IMR-90 (cell line): ENCODE data around the gene ALDH2. TPM values are rescaled to one million over a fixed set of nuclear protein-coding genes. Genes with fewer than 3 reads are reported as not detected.

Experiments
- ATAC-seq: fragments of 200-7000 bp; cut with Tn5 transposase; 2 replicates; pipeline ENCODE4 v1.9.1; 2020; ENCODE audit warnings: low read depth, mild to moderate bottlenecking, moderate library complexity
- BruUV-seq: library from RNA; stranded (reverse); fragments of 400-500 nt; replicated peaks from 2 replicates; lab custom pipeline; 2021; lab: Mats Ljungman, UMichigan
- CTCF ChIA-PET: fragments of 300-600 bp; formaldehyde crosslinking; extraction: SDS; loops from one replicate; lab custom pipeline; 2021; ENCODE audit warnings: antibody characterized with exemption; lab: Yijun Ruan, JAX
- POLR2A ChIA-PET: fragments of 300-600 bp; sonication (Branson Sonifier 250); formaldehyde crosslinking; loops from one replicate; lab custom pipeline; 2022; ENCODE audit warnings: antibody characterized with exemption; ENCODE audit not compliant: unreplicated experiment; lab: Charles Lee
- DNase-seq: peaks from one replicate; pipeline ENCODE4 v3.0.0; 2013
- H2AFZ ChIP-seq: replicated peaks from 2 replicates; pipeline ENCODE3; 2013; ENCODE audit warnings: low read length, mild to moderate bottlenecking; ENCODE audit not compliant: poor library complexity
- H2AK5ac ChIP-seq: 2 replicates; pipeline ENCODE4 v1.6.1; 2013; ENCODE audit warnings: low read depth, low read length, inconsistent platforms
- H2AK9ac ChIP-seq: replicated peaks from 2 replicates; pipeline ENCODE3; 2013; ENCODE audit warnings: mild to moderate bottlenecking, low read depth, low read length, moderate library complexity; ENCODE audit not compliant: poor library complexity
- H2BK120ac ChIP-seq: 2 replicates; pipeline ENCODE4 v1.6.1; 2013; ENCODE audit warnings: low read depth, low read length, inconsistent platforms
- H2BK15ac ChIP-seq: 3 replicates; pipeline ENCODE4 v1.6.1; 2013; ENCODE audit warnings: low read depth, low read length, inconsistent platforms
- H2BK20ac ChIP-seq: 2 replicates; pipeline ENCODE4 v1.6.1; 2013; ENCODE audit warnings: low read depth, mild to moderate bottlenecking, inconsistent platforms, low read length, moderate library complexity
- H2BK5ac ChIP-seq: 2 replicates; pipeline ENCODE4 v1.6.1; 2013; ENCODE audit warnings: mild to moderate bottlenecking, low read depth, low read length, inconsistent platforms; ENCODE audit not compliant: poor library complexity, severe bottlenecking
- H3K14ac ChIP-seq: replicated peaks from 2 replicates; pipeline ENCODE4 v1.6.1; 2013; ENCODE audit warnings: low read depth, low read length, inconsistent platforms
- H3K18ac ChIP-seq: 2 replicates; pipeline ENCODE4 v1.6.1; 2013; ENCODE audit warnings: low read depth, low read length, control low read depth
- H3K23ac ChIP-seq: 2 replicates; pipeline ENCODE4 v1.6.1; 2013; ENCODE audit warnings: low read depth, low read length, inconsistent platforms
- H3K27ac ChIP-seq: 2 replicates; pipeline ENCODE4 v1.5.1; 2013; ENCODE audit warnings: mild to moderate bottlenecking, control low read depth, low read length; ENCODE audit not compliant: insufficient read depth
- H3K27me3 ChIP-seq: 2 replicates; pipeline ENCODE4 v1.6.1; 2013; ENCODE audit warnings: low read length; ENCODE audit not compliant: control insufficient read depth, insufficient read depth
- H3K36me3 ChIP-seq: 2 replicates; pipeline ENCODE4 v1.6.1; 2013; ENCODE audit warnings: low read length, mixed read lengths; ENCODE audit not compliant: control insufficient read depth, insufficient read depth
- H3K4ac ChIP-seq: 2 replicates; pipeline ENCODE4 v1.6.1; 2013; ENCODE audit warnings: low read depth, low read length, inconsistent platforms
- H3K4me1 ChIP-seq: 2 replicates; pipeline ENCODE4 v1.6.1; 2013; ENCODE audit warnings: low read length, mixed read lengths; ENCODE audit not compliant: control insufficient read depth, insufficient read depth
- H3K4me2 ChIP-seq: 2 replicates; pipeline ENCODE4 v1.6.1; 2013; ENCODE audit warnings: low read depth, mild to moderate bottlenecking, control low read depth, low read length, moderate library complexity
- H3K4me3 ChIP-seq: 2 replicates; pipeline ENCODE4 v1.5.1; 2013; ENCODE audit warnings: low read depth, mild to moderate bottlenecking, control low read depth, low read length, moderate library complexity; ENCODE audit not compliant: insufficient read depth
- H3K56ac ChIP-seq: 2 replicates; pipeline ENCODE4 v1.6.1; 2013; ENCODE audit warnings: low read length, inconsistent platforms; ENCODE audit not compliant: insufficient read depth; ENCODE audit errors: extremely low read depth
- H3K79me1 ChIP-seq, 2 experiments: 2 replicates each; pipeline ENCODE4 v1.6.1; 2013; ENCODE audit warnings: low read length in 2 of 2, inconsistent platforms in 1 of 2, low read depth in 1 of 2
- H3K9ac ChIP-seq: 2 replicates; pipeline ENCODE4 v1.6.1; 2013; ENCODE audit warnings: low read depth, low read length, control low read depth
- H3K9me1 ChIP-seq: 2 replicates; pipeline ENCODE4 v1.6.1; 2013; ENCODE audit warnings: low read length, inconsistent platforms; ENCODE audit not compliant: insufficient read depth
- H3K9me3 ChIP-seq: 2 replicates; pipeline ENCODE4 v1.6.1; 2013; ENCODE audit warnings: low read length; ENCODE audit not compliant: control insufficient read depth, insufficient read depth
- H4K20me1 ChIP-seq: 2 replicates; pipeline ENCODE4 v1.6.1; 2013; ENCODE audit warnings: low read length, inconsistent platforms; ENCODE audit not compliant: insufficient read depth
- H4K5ac ChIP-seq: 2 replicates; pipeline ENCODE4 v1.6.1; 2013; ENCODE audit warnings: mild to moderate bottlenecking, low read depth, low read length, control low read depth
- H4K8ac ChIP-seq, 2 experiments: 2 replicates each; pipeline ENCODE4 v1.6.1; 2013; ENCODE audit warnings: low read depth in 2 of 2, low read length in 2 of 2, control low read depth in 1 of 2, inconsistent platforms in 1 of 2
- H4K91ac ChIP-seq: 2 replicates; pipeline ENCODE4 v1.6.1; 2013; ENCODE audit warnings: low read depth, low read length, inconsistent platforms; ENCODE audit not compliant: insufficient read depth
- CEBPB ChIP-seq: IDR thresholded peaks from 2 replicates; pipeline ENCODE4 v1.6.1; 2012; ENCODE audit warnings: low read depth, low read length, improper control_type of control experiment
- CTCF ChIP-seq: conservative IDR thresholded peaks from 2 replicates; pipeline ENCODE4 v1.5.1; 2012; ENCODE audit warnings: mild to moderate bottlenecking, low read depth, low read length, improper control_type of control experiment
- ELK1 ChIP-seq: fragments of 150-350 bp; IDR thresholded peaks from 2 replicates; pipeline ENCODE4 v1.6.1; 2016; ENCODE audit warnings: low read depth, mild to moderate bottlenecking, low read length, moderate library complexity, borderline replicate concordance
- FOS ChIP-seq: fragments of 150-350 bp; IDR thresholded peaks from 2 replicates; pipeline ENCODE4 v1.6.1; 2016; ENCODE audit warnings: low read depth, low read length
- MAFK ChIP-seq: IDR thresholded peaks from 2 replicates; pipeline ENCODE4 v1.6.1; 2012; ENCODE audit warnings: low read depth, low read length, improper control_type of control experiment
- MXI1 ChIP-seq: IDR thresholded peaks from 2 replicates; pipeline ENCODE4 v1.6.1; 2012; ENCODE audit warnings: low read depth, mild to moderate bottlenecking, low read length, moderate library complexity, borderline replicate concordance
- POLR2A ChIP-seq: IDR thresholded peaks from 2 replicates; pipeline ENCODE4 v1.6.1; 2012; ENCODE audit warnings: mild to moderate bottlenecking, low read depth, low read length
- RAD21 ChIP-seq: IDR thresholded peaks from 2 replicates; pipeline ENCODE4 v1.6.1; 2012; ENCODE audit warnings: low read length, improper control_type of control experiment
- RCOR1 ChIP-seq: IDR thresholded peaks from 2 replicates; pipeline ENCODE4 v1.6.1; 2012; ENCODE audit warnings: mild to moderate bottlenecking, low read length, improper control_type of control experiment; ENCODE audit not compliant: insufficient replicate concordance
- RFX5 ChIP-seq: IDR thresholded peaks from 2 replicates; pipeline ENCODE4 v1.8.0; 2012; ENCODE audit warnings: low read depth, mild to moderate bottlenecking, low read length, moderate library complexity
- SMC3 ChIP-seq: fragments of 150-350 bp; IDR thresholded peaks from 2 replicates; pipeline ENCODE4 v1.6.1; 2016; ENCODE audit warnings: low read depth, mild to moderate bottlenecking, antibody characterized with exemption, low read length, moderate library complexity
- WGBS, 2 experiments: methylation state at CpG; one replicate each; pipeline versions ENCODE4 v1.1.5 to v1.1.7; 2013; ENCODE audit warnings: missing lambda C conversion rate in 2 of 2; ENCODE audit not compliant: insufficient read length in 1 of 2; ENCODE audit errors: extremely low coverage in 2 of 2; 5-methylcytosine and 5-hydroxymethylcytosine counted together
- dilution Hi-C: fragments of 300-500 bp; cut with HindIII; formaldehyde crosslinking; loops from one replicate; pipeline ENCODE4 v1.14.3; 2018; ENCODE audit warnings: low sequenced_read_pairs; ENCODE audit not compliant: unreplicated experiment
- in situ Hi-C: fragments of 300-500 bp; cut with MboI; formaldehyde crosslinking; loops from 3 replicates; pipeline ENCODE4 v1.14.3; 2019; ENCODE audit warnings: low sequenced_read_pairs, inconsistent platforms, mixed read lengths
- intact Hi-C: fragments of 100-400 bp; cut with micrococcal nuclease; formaldehyde crosslinking; loops from 2 replicates; pipeline ENCODE4 v1.10.0; 2022
- polyA plus RNA-seq, 3 experiments: library from polyadenylated mRNA; depleted of rRNA; stranded (reverse); fragments of >200 nt; gene quantifications; 2 replicates each; pipeline ENCODE4 v1.2.3, GENCODE V29; 2012; ENCODE audit warnings: low replicate concordance in 1 of 3
- total RNA-seq: library from RNA; depleted of rRNA; stranded (reverse); fragments of >200 nt; gene quantifications from 2 replicates; pipeline ENCODE4 v1.2.3, GENCODE V29; 2012

Gene ALDH2
- total and polyA plus RNA-seq, 2 of the 4 experiments (the other 2 are of a cell fraction), result 16.0 to 41.2 TPM

DNA sequence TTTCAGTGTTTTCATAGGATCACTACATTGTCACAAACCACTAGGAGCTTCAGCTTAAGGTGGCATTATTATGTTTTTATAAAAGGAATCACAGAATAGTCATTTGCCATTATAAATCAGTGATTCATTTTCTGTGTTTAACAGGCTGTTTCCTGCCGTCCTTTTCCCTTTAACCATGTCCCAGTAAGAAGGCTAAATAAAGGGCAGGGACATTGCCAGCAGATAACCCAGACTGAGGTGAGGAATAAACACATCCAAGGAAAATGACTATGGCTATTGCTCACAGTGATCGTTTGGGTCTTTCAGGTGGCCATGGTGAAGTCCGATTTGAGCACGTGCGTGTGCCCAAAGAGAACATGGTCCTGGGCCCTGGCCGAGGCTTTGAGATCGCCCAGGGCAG is 17.9 kb upstream of the ALDH2 start:
- no peak overlapping the region for H3K18ac ChIP-seq
- WGBS, 2 experiments, result 95% methylated on average over 5 of the region's 7 CpGs; no CpG with 5 or more reads in 1 of the 2 experiments
- CTCF ChIA-PET, result no interaction called here

More for the DNA sequence above, 17.9 kb upstream of the ALDH2 start:
- Histone ChIP-seq H3K9me3 (no peaks in the 10 kb centered on the region), H4K8ac (no peak overlapping the region), H3K23ac (no peak overlapping the region), H3K4me3 (no peak overlapping the region), H4K91ac (no peak overlapping the region), H4K20me1 (peaks cover 5% of the 10 kb centered on the region; the same call in 1 of the 2 replicates), H3K56ac (no peak overlapping the region), H3K27ac (no peak overlapping the region), H3K4me2 (no peak overlapping the region), H3K4me1 (no peaks in the 10 kb centered on the region), H2BK120ac (no peak overlapping the region), H3K27me3 (no peaks in the 10 kb centered on the region), H3K9ac (no peak overlapping the region), H4K5ac (no peak overlapping the region), H2AFZ (no peak overlapping the region), H3K14ac (no peak overlapping the region), H3K36me3 (peaks cover 36% of the 10 kb centered on the region), H2AK5ac (no peak overlapping the region), H3K79me1 (no peaks in the 10 kb centered on the region), H3K4ac (no peak overlapping the region), H2AK9ac (no peak overlapping the region), H2BK15ac (no peak overlapping the region), H3K9me1 (no peaks in the 10 kb centered on the region), H2BK5ac (no peak overlapping the region), H2BK20ac (no peak overlapping the region)
- in situ Hi-C loops, result no loop called here
- BruUV-seq, result no TSS peak
- ATAC-seq (no peak), DNase-seq (no peak)
- POLR2A ChIA-PET, result no interaction called here
- intact Hi-C loops, result no loop called here
- TF ChIP-seq SMC3 (no peak), FOS (no peak), RFX5 (no peak), RAD21 (no peak), ELK1 (no peak), CTCF (no peak), RCOR1 (no peak), POLR2A (no peak), CEBPB (no peak), MAFK (no peak), MXI1 (no peak)
- dilution Hi-C loops, result no loop called here
